ENCODE measurements around the gene POMGNT2. TPM values are rescaled to one million over a fixed set of nuclear protein-coding genes. Genes with fewer than 3 reads are reported as not detected.

Gene POMGNT2
- total RNA-seq, 1 experiment from 2014 or later = 10.1 TPM

DNA sequence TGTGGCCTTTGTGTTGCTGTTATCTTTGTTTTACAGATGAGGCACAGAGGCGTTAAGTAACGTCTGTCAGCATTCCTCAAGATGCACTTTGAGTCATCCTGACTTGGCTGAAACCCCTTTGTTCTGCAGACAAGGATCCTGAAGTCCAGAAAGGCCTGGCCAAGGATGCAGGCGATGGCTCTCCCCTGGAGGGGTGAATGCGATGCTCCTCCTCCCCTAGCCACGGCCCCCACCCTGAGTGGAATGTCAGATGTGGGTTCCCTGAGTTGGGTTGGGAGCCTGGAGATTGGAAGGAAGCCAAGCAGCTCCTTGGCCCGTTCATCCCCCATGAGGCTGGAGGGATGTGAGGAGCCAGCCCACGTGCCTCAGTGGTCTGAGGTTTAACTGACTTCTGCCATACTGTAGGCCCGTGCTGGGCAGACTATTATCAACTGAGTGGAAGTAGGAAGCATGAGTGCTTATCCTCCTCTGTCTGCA lies 43.3 kb downstream of the POMGNT2 start:
- POLR2A ChIA-PET = no interaction called here
- BruUV-seq (replicated peaks) = no TSS peak
- TF ChIP-seq TCF7L2 (IDR thresholded peaks at IDR 0.05; ENCODE audit: low read depth, low read length) (no peak), POLR2AphosphoS5 (IDR thresholded peaks at IDR 0.05; ENCODE audit: low read depth, low read length) (no peak), SIN3A (IDR thresholded peaks at IDR 0.05; ENCODE audit: borderline replicate concordance, insufficient read depth, low read depth, low read length) (no peak)
- TF ChIP-seq, protein P1, sequence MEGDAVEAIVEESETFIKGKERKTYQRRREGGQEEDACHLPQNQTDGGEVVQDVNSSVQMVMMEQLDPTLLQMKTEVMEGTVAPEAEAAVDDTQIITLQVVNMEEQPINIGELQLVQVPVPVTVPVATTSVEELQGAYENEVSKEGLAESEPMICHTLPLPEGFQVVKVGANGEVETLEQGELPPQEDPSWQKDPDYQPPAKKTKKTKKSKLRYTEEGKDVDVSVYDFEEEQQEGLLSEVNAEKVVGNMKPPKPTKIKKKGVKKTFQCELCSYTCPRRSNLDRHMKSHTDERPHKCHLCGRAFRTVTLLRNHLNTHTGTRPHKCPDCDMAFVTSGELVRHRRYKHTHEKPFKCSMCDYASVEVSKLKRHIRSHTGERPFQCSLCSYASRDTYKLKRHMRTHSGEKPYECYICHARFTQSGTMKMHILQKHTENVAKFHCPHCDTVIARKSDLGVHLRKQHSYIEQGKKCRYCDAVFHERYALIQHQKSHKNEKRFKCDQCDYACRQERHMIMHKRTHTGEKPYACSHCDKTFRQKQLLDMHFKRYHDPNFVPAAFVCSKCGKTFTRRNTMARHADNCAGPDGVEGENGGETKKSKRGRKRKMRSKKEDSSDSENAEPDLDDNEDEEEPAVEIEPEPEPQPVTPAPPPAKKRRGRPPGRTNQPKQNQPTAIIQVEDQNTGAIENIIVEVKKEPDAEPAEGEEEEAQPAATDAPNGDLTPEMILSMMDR (IDR thresholded peaks at IDR 0.05) = no peak
- TF ChIP-seq, protein P2, sequence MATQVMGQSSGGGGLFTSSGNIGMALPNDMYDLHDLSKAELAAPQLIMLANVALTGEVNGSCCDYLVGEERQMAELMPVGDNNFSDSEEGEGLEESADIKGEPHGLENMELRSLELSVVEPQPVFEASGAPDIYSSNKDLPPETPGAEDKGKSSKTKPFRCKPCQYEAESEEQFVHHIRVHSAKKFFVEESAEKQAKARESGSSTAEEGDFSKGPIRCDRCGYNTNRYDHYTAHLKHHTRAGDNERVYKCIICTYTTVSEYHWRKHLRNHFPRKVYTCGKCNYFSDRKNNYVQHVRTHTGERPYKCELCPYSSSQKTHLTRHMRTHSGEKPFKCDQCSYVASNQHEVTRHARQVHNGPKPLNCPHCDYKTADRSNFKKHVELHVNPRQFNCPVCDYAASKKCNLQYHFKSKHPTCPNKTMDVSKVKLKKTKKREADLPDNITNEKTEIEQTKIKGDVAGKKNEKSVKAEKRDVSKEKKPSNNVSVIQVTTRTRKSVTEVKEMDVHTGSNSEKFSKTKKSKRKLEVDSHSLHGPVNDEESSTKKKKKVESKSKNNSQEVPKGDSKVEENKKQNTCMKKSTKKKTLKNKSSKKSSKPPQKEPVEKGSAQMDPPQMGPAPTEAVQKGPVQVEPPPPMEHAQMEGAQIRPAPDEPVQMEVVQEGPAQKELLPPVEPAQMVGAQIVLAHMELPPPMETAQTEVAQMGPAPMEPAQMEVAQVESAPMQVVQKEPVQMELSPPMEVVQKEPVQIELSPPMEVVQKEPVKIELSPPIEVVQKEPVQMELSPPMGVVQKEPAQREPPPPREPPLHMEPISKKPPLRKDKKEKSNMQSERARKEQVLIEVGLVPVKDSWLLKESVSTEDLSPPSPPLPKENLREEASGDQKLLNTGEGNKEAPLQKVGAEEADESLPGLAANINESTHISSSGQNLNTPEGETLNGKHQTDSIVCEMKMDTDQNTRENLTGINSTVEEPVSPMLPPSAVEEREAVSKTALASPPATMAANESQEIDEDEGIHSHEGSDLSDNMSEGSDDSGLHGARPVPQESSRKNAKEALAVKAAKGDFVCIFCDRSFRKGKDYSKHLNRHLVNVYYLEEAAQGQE (IDR thresholded peaks at IDR 0.05; ENCODE audit: insufficient read depth in 1 of 2, low read depth in 2 of 2, low read length in 1 of 2) = no peak
- CTCF ChIA-PET = no interaction called here
- DNase-seq (ENCODE audit: low read depth, low spot score) (no peak), ATAC-seq (no peak)
- in situ Hi-C loops (cut with HindIII; ENCODE audit: low pct_unique_long_range_greater_than_20kb, low sequenced_read_pairs) (no loop called here), intact Hi-C loops (cut with micrococcal nuclease; ENCODE audit: unreplicated experiment) (no loop called here)
- Histone ChIP-seq H3K4me3 (ENCODE audit: low read depth in 2 of 2, low read length in 2 of 2) (no peak overlapping the region), H3K27ac (ENCODE audit: low read length) (no peak overlapping the region), H3K4me1 (ENCODE audit: control insufficient read depth, insufficient read depth, low read length) (no peaks in the 10 kb centered on the region), H3K36me3 (ENCODE audit: control insufficient read depth, insufficient read depth, low read length) (no peaks in the 10 kb centered on the region), H3K9me3 (ENCODE audit: control insufficient read depth, insufficient read depth, low read depth, low read length) (no peaks in the 10 kb centered on the region), H3K27me3 (ENCODE audit: control insufficient read depth, insufficient read depth, low read length) (no peaks in the 10 kb centered on the region)

DNA sequence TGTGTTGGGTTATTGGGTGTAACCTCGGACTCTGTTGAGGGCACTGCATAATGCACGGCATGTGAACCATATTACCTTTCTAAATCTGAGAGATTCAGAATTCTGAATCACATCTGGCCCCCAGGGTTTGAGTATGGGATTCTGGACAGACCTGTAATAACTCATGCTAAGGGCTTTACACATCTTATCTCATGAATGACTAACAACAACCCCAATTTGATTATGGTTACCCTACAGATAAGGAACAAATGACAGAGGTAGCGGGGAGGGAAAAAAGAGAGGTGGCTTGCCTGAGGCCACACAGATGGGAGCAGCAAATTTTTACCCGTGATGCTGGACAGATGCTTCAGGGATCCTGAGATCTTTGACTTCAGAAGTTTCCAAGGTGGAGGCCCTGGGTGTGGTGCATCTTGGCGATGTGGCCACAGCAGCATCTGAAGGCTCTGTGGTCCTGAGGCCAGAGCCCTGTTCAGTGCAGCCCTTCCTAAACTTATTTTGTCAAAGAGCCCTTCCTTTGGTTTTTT lies 43.8 kb downstream of the POMGNT2 start:
- Histone ChIP-seq H3K27ac (ENCODE audit: low read length) (no peak overlapping the region), H3K4me3 (ENCODE audit: low read depth in 2 of 2, low read length in 2 of 2) (no peak overlapping the region), H3K36me3 (ENCODE audit: control insufficient read depth, insufficient read depth, low read length) (no peaks in the 10 kb centered on the region), H3K27me3 (ENCODE audit: control insufficient read depth, insufficient read depth, low read length) (no peaks in the 10 kb centered on the region), H3K4me1 (ENCODE audit: control insufficient read depth, insufficient read depth, low read length) (no peaks in the 10 kb centered on the region), H3K9me3 (ENCODE audit: control insufficient read depth, insufficient read depth, low read depth, low read length) (no peaks in the 10 kb centered on the region)
- in situ Hi-C loops (cut with HindIII; ENCODE audit: low pct_unique_long_range_greater_than_20kb, low sequenced_read_pairs) = no loop called here
- intact Hi-C loops (cut with micrococcal nuclease; ENCODE audit: unreplicated experiment) = no loop called here
- no TSS peak for BruUV-seq (replicated peaks)
- ChIA-PET POLR2A (no interaction called here), CTCF (no interaction called here)
- ATAC-seq (no peak), DNase-seq (ENCODE audit: low read depth, low spot score) (no peak)
- no peak for TF ChIP-seq SIN3A (IDR thresholded peaks at IDR 0.05; ENCODE audit: borderline replicate concordance, insufficient read depth, low read depth, low read length)

DNA sequence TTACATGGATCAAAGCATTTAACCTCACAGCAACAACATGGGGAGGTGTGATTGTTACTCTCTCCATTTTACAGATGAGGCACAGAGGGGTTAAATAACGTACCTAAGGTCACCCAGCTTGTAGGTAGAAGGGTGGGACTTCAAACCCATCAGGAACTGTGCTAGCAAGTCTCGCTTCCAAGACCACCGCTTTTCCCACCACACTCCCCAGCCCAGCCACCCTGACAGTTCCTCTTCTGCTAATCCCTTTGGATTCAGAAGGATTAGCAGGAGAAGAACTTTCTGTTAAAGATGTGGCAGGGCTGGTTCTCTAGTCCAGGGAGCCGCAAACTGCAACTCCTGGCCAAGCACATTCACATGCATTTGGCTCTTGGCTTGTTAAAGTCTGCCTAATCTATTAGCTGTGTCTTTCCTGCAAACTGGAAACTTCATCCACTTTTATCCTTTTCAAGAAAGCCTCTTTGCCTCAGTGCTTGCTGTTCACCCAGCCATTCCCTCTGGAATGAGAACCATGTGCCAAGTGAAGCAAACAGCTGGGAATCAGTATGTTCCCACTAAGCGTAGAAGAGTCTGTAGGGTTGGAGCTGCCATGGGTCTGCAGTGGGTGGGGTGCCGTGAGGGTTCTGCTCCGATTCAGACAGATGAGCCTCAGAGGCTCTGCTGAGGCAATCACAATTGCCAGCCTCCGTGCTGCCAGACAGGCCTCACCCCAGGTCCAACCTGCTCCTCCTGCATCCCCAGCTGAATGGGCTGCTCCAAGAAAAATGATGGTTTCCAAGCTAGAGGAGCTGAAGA lies 44.6 kb downstream of the POMGNT2 start:
- Histone ChIP-seq H3K4me1 (ENCODE audit: control insufficient read depth, insufficient read depth, low read length) (no peaks in the 10 kb centered on the region), H3K36me3 (ENCODE audit: control insufficient read depth, insufficient read depth, low read length) (no peaks in the 10 kb centered on the region), H3K27me3 (ENCODE audit: control insufficient read depth, insufficient read depth, low read length) (no peaks in the 10 kb centered on the region), H3K9me3 (ENCODE audit: control insufficient read depth, insufficient read depth, low read depth, low read length) (no peaks in the 10 kb centered on the region), H3K27ac (ENCODE audit: low read length) (no peak overlapping the region), H3K4me3 (ENCODE audit: low read depth in 2 of 2, low read length in 2 of 2) (no peak overlapping the region)
- BruUV-seq (replicated peaks) = no TSS peak
- in situ Hi-C loops (cut with HindIII; ENCODE audit: low pct_unique_long_range_greater_than_20kb, low sequenced_read_pairs) (no loop called here), intact Hi-C loops (cut with micrococcal nuclease; ENCODE audit: unreplicated experiment) (no loop called here)
- ChIA-PET CTCF (no interaction called here), POLR2A (no interaction called here)
- no peak for ATAC-seq
- DNase-seq (ENCODE audit: low read depth, low spot score) = no peak
- TF ChIP-seq TCF7L2 (IDR thresholded peaks at IDR 0.05; ENCODE audit: low read depth, low read length) = no peak
- TF ChIP-seq, protein P2 (IDR thresholded peaks at IDR 0.05; ENCODE audit: insufficient read depth in 1 of 2, low read depth in 2 of 2, low read length in 1 of 2) = no peak
- TF ChIP-seq, protein P1 (IDR thresholded peaks at IDR 0.05) = no peak
- TF ChIP-seq SIN3A (IDR thresholded peaks at IDR 0.05; ENCODE audit: borderline replicate concordance, insufficient read depth, low read depth, low read length) = no peak
- TF ChIP-seq POLR2AphosphoS5 (IDR thresholded peaks at IDR 0.05; ENCODE audit: low read depth, low read length) = no peak

Data from Panc1 (cell line).